HG02763 (cell line): Measurements from ENCODE around the gene FSIP1.

Source experiments
- ATAC-seq: cut with Tn5 transposase; IDR thresholded peaks from one replicate; pipeline ENCODE4 v1.9.1; 2021; ENCODE audit warnings: mild to moderate bottlenecking, moderate library complexity; ENCODE audit not compliant: unreplicated experiment

The FSIP1 gene

DNA sequence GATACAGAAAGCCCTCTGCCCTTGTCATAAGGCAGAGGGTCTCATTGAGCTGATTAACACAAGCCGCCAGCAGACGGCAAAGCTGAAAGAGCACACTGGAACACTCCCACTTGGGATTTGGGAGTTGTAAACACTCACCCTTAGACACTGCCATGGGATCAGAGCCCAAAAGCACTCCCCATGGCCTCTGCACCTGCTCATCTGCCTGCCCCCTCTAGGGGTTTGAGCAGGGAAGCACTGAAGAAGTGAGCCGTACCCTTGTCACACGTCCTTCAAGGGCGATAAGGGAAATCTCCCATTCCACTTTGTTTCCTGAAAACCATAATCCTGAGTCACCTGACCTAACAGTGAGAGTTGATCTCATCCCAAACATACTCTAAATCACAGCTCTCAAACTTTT, 14.7 kb downstream of the FSIP1 start:
- no peak for ATAC-seq

DNA sequence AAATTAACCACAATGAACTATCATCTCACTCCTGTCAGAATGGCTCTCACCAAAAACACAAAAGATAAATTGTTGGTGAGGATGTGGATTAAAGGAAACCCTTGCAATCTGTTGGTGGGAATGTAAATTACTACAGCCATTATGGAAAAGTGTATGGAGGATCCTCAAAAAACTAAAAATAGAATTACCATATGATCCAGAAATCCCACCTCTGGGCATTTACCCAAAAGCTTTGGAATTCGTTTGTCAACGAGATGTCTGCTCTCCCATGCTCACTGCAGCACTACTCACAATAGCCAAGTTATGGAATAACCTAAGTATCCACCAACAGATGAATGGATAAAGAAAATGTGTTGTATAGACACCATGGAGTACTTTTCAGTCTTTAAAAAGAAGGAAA, 21.6 kb downstream of the FSIP1 start:
- no peak for ATAC-seq

DNA sequence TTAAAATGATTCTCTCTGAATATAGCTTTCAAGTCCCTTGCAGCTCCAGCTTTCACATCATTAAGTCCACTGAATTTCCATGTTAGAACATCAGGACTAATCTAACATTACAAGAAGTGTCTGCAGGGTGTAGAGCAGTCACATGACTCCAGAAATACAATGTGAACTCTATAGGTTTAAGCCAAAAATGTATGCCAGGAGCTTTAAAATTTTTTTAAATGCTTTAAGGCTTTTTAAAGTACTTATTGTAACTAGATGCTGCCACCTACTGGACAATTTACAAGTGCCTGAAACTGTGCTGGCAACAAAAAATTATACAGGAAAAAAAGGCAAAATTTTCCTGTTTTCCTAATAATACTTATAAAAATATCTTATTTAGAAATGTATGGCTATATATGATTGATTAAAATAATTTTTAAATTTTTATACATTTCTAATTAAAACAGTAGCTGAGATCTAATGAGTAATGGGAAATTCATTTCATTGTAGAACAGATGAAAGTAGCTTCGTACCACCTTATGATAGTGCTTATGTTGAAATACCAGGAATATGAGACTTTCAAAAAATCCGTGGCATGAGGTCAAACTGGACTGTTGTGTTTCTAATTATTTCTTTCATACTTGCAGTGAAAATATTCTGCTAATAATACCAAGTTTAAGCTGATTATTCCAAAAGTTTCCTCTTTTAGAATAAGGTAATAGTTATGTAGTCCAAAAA, 25.7 kb downstream of the FSIP1 start:
- ATAC-seq, result no peak

DNA sequence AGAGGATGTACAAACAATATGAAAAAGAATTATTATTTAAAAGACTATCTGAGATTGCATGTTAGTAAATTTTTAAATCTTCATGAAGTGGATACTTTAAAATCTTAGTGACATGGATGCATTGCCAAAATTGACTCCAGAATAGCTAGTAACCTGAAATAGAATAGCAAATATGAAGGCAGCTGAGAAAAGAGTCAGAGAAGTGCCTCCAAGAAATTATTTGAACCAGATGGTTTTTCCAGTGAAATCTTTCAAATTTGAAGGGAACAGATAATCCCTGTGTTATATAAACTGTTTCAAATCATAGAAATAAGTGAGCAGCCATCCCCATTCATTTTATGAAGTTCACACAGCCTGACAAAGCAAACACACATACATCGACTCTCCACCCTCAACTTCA, 29.6 kb downstream of the FSIP1 start:
- ATAC-seq, result no peak

DNA sequence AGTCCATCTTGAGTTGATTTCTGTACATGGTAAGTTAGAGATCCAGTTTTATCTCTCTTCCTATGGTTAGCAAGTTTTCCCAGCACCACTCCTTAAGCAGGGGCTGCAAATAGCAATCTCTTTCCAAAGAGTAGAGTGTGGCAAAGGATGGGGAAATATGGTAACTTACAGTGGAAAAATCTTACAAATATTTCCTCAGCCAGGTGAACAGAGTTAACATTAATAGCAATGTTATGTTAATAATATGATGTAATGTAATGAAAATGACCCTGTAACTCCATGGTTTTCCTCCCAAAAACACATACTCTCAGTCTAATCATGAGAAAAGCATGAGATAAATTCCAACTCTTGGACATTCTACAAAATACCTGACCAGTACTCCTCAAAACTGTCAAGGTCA, 30.4 kb downstream of the FSIP1 start:
- ATAC-seq, result no peak

DNA sequence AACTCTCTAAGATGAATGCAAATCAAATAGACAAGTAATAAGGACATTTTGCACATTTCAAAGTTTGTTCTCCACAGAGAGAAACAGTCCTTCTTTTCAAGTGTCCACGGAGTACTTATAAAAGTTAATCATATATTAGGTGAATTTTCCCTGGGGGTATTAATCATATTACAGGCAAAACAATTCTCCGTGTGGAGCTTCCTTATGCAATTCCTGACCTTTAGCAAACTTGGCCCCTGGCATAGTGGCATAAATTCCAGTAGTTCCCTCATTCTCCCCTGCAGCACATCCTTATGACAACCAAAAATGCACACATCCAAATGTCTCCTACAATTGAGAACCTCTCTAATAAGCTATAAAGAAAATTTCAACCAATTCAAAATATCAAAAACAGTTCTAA, 34.4 kb downstream of the FSIP1 start:
- ATAC-seq, result no peak

DNA sequence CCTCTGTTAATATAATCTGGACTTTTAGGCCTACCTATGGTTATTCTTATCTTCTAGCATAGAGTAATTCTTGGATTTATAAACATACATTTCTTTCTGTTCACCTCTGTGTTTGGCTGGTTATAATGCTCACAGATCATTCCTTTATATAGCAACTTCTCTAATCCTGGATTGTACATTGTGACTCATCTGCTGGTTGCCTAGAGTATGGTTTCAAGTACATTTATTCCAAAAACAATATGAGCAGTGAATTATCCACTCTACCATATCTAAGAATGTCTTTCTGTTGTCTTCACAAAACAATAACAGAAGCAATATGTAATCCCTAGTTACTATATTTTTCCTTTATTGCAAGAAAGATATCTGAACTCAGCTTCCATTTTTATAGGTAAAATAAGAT, 35.3 kb downstream of the FSIP1 start:
- no peak for ATAC-seq

DNA sequence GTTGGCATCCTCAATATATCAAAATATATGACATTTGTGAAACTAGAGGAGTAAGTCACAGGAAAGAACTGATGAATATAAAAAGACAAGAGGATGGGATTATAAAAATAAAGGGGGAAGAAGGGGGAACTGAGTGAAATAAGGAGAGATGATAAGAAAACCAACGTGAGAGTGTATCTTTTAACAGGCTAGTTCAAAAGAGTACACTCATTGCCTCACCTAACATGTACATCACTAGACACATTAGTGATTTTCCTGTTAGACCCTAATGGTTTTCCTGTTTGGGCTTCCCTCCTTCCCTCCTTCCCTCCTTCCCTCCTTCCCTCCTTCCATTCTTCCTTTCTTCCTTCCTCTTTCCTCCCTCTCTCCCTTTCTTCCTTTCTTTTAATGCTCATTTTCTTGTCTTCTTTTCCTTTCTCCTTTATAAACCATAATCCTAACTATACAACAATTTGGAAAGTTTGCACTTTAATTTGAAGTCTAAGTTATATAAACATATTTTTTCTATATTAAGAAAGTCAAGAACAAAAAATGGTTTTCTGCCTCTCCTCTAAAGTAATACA, 35.8 kb downstream of the FSIP1 start:
- ATAC-seq, result no peak

DNA sequence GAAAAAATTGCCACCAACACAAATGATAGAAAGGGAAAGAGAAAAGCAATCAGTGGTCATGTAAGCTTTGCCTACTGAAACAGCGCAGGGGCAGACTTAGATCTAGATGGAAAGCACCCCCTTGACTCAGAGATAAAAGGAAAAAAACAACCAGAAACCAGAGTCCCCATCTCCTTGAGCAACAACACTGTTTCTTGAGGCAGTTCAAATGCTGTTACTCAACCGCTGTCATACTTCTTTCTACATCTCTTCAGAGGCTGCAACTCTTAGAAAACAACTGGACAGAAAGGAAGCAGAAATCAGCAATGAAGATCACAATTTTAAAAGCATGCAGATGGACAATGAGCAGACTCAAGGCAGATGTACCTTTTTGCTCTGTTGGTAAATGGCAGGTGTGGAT, 36.5 kb downstream of the FSIP1 start:
- ATAC-seq, result no peak

DNA sequence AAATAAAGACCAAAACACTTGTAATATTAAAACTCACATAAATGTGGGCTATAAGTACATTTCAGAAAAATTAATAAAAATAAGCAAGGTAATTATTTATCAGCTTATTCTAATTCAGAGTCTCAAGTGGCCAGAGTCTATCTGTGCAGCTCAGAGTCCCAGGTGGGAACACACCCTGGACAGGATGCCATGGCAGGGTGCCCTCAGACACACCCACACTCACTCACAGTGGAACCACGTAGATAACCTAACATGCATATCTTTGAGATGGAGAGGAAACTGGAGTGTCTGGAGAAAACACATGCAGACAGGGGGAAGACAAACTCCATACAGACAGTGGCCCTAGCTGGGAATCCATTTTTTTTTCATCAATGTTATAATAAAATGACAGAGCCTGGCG, 37.2 kb downstream of the FSIP1 start:
- no peak for ATAC-seq

DNA sequence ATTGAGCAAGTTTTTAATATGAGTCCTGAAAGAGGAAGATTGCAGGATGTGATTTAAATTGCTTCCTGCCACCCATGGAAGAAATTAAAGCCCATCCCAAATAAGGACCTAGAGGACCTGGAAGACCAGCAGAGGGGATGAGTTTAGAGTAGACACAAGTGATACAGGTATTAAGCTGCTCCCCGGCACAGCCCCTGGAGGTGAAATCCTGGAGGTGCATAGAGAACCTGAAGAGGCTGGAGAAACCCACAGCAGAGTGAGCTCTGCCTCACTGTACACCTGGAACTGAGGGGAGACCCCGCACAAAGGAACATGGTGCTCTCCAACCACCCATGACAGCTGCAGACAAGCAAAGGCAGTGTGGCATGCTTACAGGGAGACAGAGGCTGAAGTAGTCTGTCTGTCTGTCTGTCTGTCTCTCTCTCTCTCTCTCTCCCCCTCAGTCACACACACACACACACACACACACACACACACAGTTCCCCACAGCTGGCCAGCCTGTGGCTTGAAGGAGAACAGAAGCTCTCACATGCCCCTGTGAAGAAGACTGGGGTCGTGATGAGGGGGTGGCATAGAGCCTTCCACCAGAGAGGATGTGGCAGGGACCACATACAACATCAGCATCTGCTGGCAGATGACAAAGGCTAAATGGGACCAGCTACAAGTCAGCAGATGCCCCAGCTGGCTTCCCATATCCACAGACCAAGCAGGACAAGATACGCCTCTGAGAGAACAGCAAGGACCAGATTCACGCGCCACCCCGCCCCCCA, 38.1 kb downstream of the FSIP1 start:
- no peak for ATAC-seq

DNA sequence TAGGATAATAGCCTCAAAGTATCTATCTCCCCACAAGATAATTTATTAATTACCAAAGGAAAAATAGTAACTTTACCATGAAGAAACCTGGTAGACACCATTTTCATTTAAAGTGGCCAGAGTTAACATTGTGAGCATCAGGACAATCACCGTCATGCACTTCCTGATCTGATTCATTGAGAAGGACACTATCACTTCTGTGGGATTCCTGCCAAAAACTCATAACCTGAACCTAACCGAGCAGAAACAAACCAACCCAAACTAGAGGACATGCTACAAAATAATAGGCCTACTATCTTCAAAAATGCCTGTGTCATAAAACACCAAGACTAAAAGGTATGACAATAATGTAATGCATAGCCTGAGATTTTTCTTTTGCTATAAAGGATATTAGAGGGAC, 39.0 kb downstream of the FSIP1 start:
- no peak for ATAC-seq

DNA sequence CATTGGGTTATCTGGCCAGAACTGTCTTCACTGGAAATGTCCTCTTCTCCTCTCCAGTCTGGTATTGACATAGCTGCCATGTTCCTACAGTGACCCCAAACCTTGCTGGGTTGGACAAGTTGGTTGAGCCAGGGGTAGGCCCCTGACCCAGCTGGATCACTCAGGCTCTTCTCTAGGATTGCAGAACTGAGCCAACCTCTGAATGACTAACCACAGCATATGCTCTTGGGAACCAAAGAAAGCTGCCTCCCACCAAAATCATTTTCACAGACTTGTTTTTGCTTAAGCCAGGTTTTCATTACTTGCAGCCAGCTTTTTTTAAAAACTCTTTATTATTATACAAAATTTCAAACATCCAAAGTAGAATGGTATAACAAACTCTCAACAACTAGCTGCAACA, 41.4 kb downstream of the FSIP1 start:
- ATAC-seq, result no peak

DNA sequence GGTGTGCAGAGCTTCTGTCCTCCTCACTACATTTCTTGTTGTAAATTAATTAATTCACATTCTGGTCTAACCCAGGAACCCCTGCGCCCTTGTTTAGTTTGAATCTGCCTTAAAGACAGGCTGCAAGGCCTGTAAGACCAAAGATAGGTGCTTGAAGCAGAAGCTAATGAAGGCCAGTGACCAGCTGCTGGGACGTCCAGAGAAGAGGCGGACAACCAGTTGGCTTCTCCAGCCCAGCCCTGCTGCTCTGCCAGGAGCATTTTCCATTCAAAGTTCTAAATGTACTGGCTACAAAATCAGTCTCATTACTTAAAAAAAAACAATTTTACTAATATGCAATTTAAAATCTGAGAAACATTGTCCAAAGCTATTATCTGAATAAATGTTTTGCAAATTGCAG, 43.6 kb downstream of the FSIP1 start:
- no peak for ATAC-seq

DNA sequence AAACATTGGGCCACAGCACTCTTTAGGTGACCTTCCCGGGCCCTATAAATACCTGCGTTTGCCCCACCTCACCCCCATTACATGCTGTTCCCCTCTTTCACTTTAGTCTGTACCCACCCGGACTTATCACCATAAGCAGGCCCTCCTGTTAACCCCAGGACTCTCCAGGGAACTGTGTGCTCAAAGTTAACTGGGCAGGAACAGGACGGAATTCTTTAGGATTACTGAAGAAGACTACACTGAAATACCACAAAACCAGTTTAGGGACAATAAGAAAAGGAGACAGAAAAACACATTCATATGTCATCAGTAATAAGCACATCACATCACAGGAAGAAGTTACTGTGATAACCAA, 45.5 kb downstream of the FSIP1 start:
- ATAC-seq, result no peak

DNA sequence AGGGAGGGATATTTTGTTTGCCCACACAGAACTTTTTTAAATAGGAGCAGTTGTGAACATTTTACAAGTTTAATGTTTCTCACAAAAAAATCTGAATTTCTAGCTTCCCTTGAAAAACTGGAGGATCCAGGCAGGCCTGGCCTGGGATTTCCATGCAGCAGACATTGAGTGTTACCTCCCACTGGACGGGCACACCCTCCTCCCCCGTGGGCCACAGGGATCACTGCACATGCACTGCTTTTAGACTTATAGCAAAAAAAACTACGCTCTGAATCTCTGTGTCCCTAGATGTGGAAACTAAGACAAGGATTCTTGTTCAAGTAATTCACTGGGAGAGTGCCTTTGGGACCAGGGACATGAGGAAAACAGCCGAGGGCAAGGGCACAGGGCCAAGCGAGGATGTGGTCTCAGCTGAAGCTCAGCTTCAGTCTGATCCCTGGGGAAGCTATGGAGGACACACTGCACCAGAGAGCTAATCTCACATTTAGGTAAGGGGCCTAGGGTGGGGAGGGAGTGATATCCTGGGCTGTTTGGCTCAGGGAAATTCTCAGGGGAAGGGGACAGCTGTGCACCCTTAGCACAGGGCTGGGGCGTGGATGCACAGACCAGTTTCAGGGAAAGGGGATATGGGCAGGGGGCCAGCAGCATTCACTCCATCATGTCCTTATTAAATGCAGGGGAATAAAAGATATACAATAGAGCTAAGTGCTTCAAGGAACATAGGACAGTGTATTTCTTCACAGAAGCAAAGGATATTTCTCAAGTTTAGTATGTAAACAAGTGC, 46.0 kb downstream of the FSIP1 start:
- no peak for ATAC-seq

DNA sequence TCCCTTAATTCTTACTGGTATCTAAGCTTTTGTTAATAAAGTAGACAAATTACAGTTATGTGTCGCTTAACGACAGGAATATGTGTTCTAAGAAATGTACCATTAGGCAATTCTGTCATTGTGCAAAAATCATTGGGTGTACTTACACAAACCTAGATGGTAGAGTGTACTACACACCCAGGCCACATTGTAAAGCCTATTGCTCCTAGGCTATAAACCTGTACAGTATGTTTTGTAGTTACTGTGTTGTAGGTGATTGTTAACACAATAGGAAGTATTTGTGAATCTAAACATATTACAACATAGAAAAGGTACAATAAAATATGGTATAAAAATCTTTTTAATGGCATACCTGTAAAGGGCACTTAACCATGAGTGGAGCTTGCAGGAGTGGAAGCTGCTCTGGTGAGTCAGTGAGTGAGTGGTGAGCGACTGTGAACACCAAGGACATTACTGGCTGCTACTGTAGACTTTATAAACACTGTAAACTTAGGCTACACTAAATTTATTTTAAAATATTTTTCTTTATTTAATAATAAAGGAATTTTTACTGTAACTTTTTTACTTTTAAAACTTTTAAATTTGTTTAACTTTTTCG, 47.4 kb downstream of the FSIP1 start:
- ATAC-seq, result no peak

DNA sequence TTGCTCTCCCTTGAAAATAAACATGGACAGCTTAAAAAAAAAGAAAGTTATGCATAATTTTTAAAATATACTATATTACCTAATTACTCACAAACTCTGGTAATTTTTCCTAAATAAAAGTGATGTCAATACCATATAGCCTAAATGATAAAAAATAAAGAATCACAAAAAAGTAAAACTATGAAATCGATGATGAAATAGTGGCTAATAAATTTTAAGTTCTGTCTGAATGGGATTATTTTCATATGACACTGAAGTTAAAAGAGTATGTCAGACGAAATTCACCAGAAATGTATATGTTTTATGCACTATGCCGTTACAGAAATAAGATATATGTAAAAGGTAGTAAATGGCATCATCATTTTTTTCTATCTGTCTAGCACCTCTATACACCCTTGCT, 51.4 kb downstream of the FSIP1 start:
- no peak for ATAC-seq

DNA sequence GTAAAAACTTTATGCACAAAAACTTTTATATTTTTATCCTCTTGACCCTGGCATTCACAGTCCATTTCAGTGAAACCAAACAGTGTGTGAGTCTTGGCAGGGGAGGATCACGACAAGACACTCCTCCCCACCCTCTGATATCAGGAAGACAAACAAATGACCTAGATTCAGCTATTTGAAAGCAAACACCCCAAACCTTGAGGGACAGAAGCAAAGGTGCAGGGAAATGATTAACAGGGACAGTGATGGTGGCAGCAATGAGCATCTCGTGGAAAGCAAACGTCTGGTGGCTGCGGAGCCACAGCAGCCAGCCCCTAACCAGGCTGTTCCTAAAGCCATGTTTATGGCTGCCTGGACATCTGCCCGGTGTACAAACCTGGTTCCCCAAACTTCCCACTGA, 52.1 kb downstream of the FSIP1 start:
- no peak for ATAC-seq

DNA sequence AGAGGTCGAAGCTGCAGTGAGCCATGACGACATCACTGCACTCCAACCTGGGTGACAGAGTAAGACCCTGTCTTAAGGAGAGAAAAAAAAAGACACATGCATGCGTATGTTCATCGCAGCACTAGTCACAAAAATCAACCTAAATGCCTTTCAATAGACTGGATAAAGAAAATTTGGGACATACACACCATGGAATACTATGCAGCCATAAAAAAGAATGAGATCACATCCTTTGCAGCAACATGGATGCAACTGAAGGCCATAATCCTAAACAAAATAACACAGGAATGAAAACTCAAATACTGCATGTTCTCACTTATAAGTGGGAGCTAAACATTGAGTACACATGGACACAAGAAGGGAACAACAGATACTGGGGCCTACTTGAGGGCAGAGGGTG, 53.1 kb downstream of the FSIP1 start:
- no peak for ATAC-seq

DNA sequence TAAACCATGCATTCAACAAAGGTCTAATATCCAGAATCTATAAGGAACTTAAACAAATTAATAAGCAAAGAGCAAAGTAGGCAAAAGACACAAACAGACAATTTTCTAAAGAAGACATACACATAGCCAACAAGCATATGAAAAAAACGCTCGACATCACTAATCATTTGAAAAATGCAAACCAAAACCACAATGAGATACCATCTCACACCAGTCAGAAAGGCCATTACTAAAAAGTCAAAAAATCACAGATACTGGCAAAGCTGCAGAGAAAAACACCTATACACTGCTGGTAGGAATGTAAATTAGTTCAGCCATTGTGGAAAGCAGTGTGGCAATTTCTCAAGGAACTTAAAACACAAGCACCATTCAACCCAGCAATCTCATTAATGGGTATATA, 53.8 kb downstream of the FSIP1 start:
- no peak for ATAC-seq
